Globus pallidus (tissue), 1 donor: ENCODE measurements around the gene PIAS3.
A peak's percentile ranks its signal among the peaks of the same experiment; 100 is the strongest.
"Not testable (repeated sequence)": the region's sequence is repeated elsewhere in the genome, so short reads cannot be mapped to it uniquely, and the experiment has no call there.

ENCODE experiments used
- DNase-seq: peaks from one replicate; pipeline ENCODE4 v3.0.0-alpha.2; 2015; ENCODE audit warnings: low spot score

PIAS3 gene

GRCh38 chr1:145874646-145875045, 15.8 kb upstream of the PIAS3 start:
- no peak for DNase-seq

- DNase-seq, result peak; percentile 46
These were observed 13.4 kb upstream of the PIAS3 start for GRCh38 chr1:145871994-145872924.

GRCh38 chr1:145868232-145868631, 9.4 kb upstream of the PIAS3 start:
- DNase-seq, result no peak

GRCh38 chr1:145863282-145864018, 4.6 kb upstream of the PIAS3 start:
- no peak for DNase-seq

- peak; percentile 89 for DNase-seq
These were observed 676 bp upstream of the PIAS3 start for GRCh38 chr1:145859491-145860023.

GRCh38 chr1:145858238-145858900, 512 bp downstream of the PIAS3 start:
- DNase-seq, result no peak

GRCh38 chr1:145857170-145857569, 1.7 kb downstream of the PIAS3 start:
- no peak for DNase-seq

- DNase-seq, result no peak
These were observed 3.4 kb downstream of the PIAS3 start for GRCh38 chr1:145855426-145855948.

GRCh38 chr1:145849356-145850160, 9.3 kb downstream of the PIAS3 start:
- DNase-seq, result no peak

- DNase-seq, result no peak
These were observed 11.1 kb downstream of the PIAS3 start for GRCh38 chr1:145847827-145848226.

- DNase-seq, result no peak
These were observed 12.7 kb downstream of the PIAS3 start for GRCh38 chr1:145846201-145846612.

GRCh38 chr1:145845514-145846161, 13.2 kb downstream of the PIAS3 start, which contains the start of gene NUDT17:
TSS of gene NUDT17 (plus strand) at chr1:145845630. CDS start at chr1:145845641, 11 bp downstream.
- DNase-seq, result peak; percentile 64

- DNase-seq, result peak; percentile 26
These were observed 13.8 kb downstream of the PIAS3 start for GRCh38 chr1:145845144-145845513.

- DNase-seq, result no peak
These were observed 15.8 kb downstream of the PIAS3 start for GRCh38 chr1:145843031-145843430.

- no peak for DNase-seq
These were observed 21.2 kb downstream of the PIAS3 start for GRCh38 chr1:145837656-145838055.

GRCh38 chr1:145830810-145831209, 28.1 kb downstream of the PIAS3 start:
- DNase-seq, result not testable (repeated sequence)

GRCh38 chr1:145828367-145829026, 30.4 kb downstream of the PIAS3 start:
- DNase-seq, result no peak

GRCh38 chr1:145827966-145828365, 30.9 kb downstream of the PIAS3 start:
- no peak for DNase-seq

GRCh38 chr1:145826030-145826429, 32.9 kb downstream of the PIAS3 start:
- DNase-seq, result no peak

GRCh38 chr1:145824499-145824842, 34.4 kb downstream of the PIAS3 start:
- DNase-seq, result no peak
